ENCODE data around the gene TPM2. TPM values are rescaled to one million over a fixed set of nuclear protein-coding genes. Genes with fewer than 3 reads are reported as not detected.
A peak's percentile ranks its signal among the peaks of the same experiment; 100 is the strongest.

TPM2 gene
- total and polyA plus RNA-seq, 7 donors: 49.9 to 8,131 (median 3,590) TPM

GRCh38 chr9:35711501-35712428 lies 22.0 kb upstream of the TPM2 start:
- peak overlapping the region; percentile 31 to 57 (median 38) for H3K27ac ChIP-seq
- H3K27me3 ChIP-seq: no peaks in the 10 kb centered on the region
- H3K4me1 ChIP-seq: peaks cover 0 to 6% (median 0%) of the 10 kb centered on the region in 4 donors
- H3K4me3 ChIP-seq: no peak overlapping the region
- TF ChIP-seq EP300 (IDR thresholded peaks at IDR 0.05): no peak
- no peak for TF ChIP-seq POLR2A (IDR thresholded peaks at IDR 0.05)
- H3K36me3 ChIP-seq: peaks cover 85 to 100% (median 92%) of the 10 kb centered on the region in 4 donors
- no peaks in the 10 kb centered on the region for H3K9me3 ChIP-seq
- peak; percentile 60 for DNase-seq
- intact Hi-C loops (cut with DNase I): no loop called here
- WGBS, 2 donors: 86 to 94% methylated on average over 21 of the region's 21 CpGs

GRCh38 chr9:35710818-35711500 lies 21.2 kb upstream of the TPM2 start:
- H3K36me3 ChIP-seq: peaks cover 85 to 100% (median 93%) of the 10 kb centered on the region in 4 donors
- DNase-seq: peak; percentile 45
- intact Hi-C loops (cut with DNase I): no loop called here
- peaks cover 0 to 6% (median 0%) of the 10 kb centered on the region in 4 donors for H3K4me1 ChIP-seq
- 85 to 93% methylated on average over 7 of the region's 7 CpGs for WGBS, 2 donors
- TF ChIP-seq EP300 (IDR thresholded peaks at IDR 0.05) (no peak), CTCF (IDR thresholded peaks at IDR 0.05) (no peak), POLR2A (IDR thresholded peaks at IDR 0.05) (no peak), POLR2AphosphoS5 (IDR thresholded peaks at IDR 0.05) (peak in 1 of 4 donors; percentile 20)
- H3K27me3 ChIP-seq: no peaks in the 10 kb centered on the region
- H3K9me3 ChIP-seq: no peaks in the 10 kb centered on the region
- H3K27ac ChIP-seq: peak overlapping the region; percentile 31 to 57 (median 38)
- H3K4me3 ChIP-seq: no peak overlapping the region

- peak; percentile 54 for DNase-seq
- peak overlapping the region; percentile 27 to 49 (median 36) for H3K27ac ChIP-seq
- WGBS, 2 donors: 97 to 99% methylated on average over 4 of the region's 4 CpGs
Measured at GRCh38 chr9:35708146-35708545, 18.4 kb upstream of the TPM2 start.

GRCh38 chr9:35706951-35707350 lies 17.2 kb upstream of the TPM2 start:
- H3K27me3 ChIP-seq: no peaks in the 10 kb centered on the region
- WGBS, 2 donors: 86 to 98% methylated on average over 10 of the region's 10 CpGs
- H3K4me3 ChIP-seq: no peak overlapping the region
- H3K9me3 ChIP-seq: no peaks in the 10 kb centered on the region
- TF ChIP-seq POLR2A (IDR thresholded peaks at IDR 0.05) (no peak), CTCF (IDR thresholded peaks at IDR 0.05) (no peak), EP300 (IDR thresholded peaks at IDR 0.05) (no peak), POLR2AphosphoS5 (IDR thresholded peaks at IDR 0.05) (no peak)
- peaks cover 91 to 100% (median 94%) of the 10 kb centered on the region in 4 donors for H3K36me3 ChIP-seq
- intact Hi-C loops (cut with DNase I): loop anchor here (2.0 kb wide), 1 partner anchor 18 kb away; no protein-coding TSS in a partner anchor
- H3K4me1 ChIP-seq: no peaks in the 10 kb centered on the region
- peak; percentile 50 for DNase-seq
- H3K27ac ChIP-seq: peak overlapping the region; percentile 25 to 49 (median 36)

More at GRCh38 chr9:35708146-35708545, 18.4 kb upstream of the TPM2 start:
- Histone ChIP-seq H3K4me1 (no peaks in the 10 kb centered on the region), H3K27me3 (no peaks in the 10 kb centered on the region), H3K4me3 (no peak overlapping the region), H3K36me3 (peaks cover 91 to 100% (median 94%) of the 10 kb centered on the region in 4 donors), H3K9me3 (no peaks in the 10 kb centered on the region)
- no peak for TF ChIP-seq EP300 (IDR thresholded peaks at IDR 0.05)
- no peak for TF ChIP-seq CTCF (IDR thresholded peaks at IDR 0.05)
- TF ChIP-seq POLR2A (IDR thresholded peaks at IDR 0.05): no peak
- no peak for TF ChIP-seq POLR2AphosphoS5 (IDR thresholded peaks at IDR 0.05)
- intact Hi-C loops (cut with DNase I): no loop called here

Data from sigmoid colon (tissue), 7 donors.